Erythroblast (primary cell): ENCODE measurements around the gene CYS1.

Experiments
- GATA1 ChIP-seq: IDR thresholded peaks from 2 replicates; pipeline ENCODE4 v1.6.1; 2011; ENCODE audit warnings: low read depth, mild to moderate bottlenecking, control low read depth, low read length, moderate library complexity
- POLR2A ChIP-seq: IDR thresholded peaks from 2 replicates; pipeline ENCODE4 v1.6.1; 2011; ENCODE audit warnings: mild to moderate bottlenecking, low read length

- TF ChIP-seq POLR2A (no peak), GATA1 (no peak)
Measured at GRCh38 chr2:10048501-10049171, 31.6 kb downstream of the CYS1 start.
